Kidney capillary endothelial cell (primary cell): ENCODE data around the gene ADAMTSL2.
A peak's percentile ranks its signal among the peaks of the same experiment; 100 is the strongest.
"Not testable (repeated sequence)": the region's sequence is repeated elsewhere in the genome, so short reads cannot be mapped to it uniquely, and the experiment has no call there.

Experiments used
- DNase-seq: peaks from one replicate; pipeline ENCODE4 v3.0.0-alpha.2; 2018; ENCODE audit warnings: low spot score

ADAMTSL2 gene

GRCh38 chr9:133558191-133559126 lies 24.0 kb downstream of the ADAMTSL2 start:
- DNase-seq, result peak; percentile 85

GRCh38 chr9:133560311-133560710 lies 25.8 kb downstream of the ADAMTSL2 start:
- DNase-seq, result no peak

DNA sequence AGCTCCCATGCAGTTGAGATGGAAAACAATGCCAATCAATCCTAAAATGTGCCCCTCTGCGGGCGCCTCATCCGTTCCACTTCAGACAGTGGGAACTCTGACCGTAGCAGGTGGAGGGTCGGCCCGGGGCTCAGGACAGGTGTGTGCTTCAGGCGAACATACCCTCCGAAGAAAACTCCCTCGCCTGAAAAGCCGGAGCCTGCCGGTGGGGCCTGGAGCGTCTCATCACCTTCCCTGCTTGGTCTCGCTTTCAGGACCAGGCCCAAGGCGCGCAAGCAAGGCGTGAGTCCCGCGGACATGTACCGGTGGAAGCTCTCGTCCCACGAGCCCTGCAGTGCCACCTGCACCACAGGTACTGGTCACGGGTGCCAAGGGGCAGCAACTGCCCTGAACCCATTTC lies 26.4 kb downstream of the ADAMTSL2 start:
- no peak for DNase-seq

GRCh38 chr9:133561976-133562554 lies 27.6 kb downstream of the ADAMTSL2 start:
- no peak for DNase-seq

- no peak for DNase-seq
Measured at GRCh38 chr9:133562611-133563290, 28.2 kb downstream of the ADAMTSL2 start.

DNA sequence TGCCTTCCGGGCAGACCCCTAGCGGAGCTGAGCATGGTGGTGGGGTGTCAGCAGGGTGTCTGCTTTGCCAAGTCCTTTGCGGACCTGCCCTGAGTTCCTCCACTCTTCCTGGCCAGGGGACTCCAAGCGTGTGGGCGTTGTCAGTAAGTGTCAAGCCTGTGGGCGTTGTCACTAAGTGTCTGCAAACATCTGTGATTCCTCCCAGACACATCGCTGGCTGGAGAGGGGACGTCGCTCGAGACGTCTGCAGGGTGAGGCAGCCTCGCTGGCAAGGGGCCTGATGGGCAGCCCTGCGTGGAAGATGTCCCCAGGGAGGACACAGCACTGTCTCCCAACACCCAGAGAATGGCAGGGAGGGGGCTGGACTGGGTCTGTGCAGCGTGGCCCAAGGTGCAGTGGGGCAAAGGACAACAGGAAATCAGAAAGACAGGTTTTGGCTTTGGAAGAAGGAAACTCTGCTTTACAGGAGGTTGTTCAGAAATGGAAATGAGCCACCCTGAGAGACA lies 28.8 kb downstream of the ADAMTSL2 start:
- no peak for DNase-seq

DNA sequence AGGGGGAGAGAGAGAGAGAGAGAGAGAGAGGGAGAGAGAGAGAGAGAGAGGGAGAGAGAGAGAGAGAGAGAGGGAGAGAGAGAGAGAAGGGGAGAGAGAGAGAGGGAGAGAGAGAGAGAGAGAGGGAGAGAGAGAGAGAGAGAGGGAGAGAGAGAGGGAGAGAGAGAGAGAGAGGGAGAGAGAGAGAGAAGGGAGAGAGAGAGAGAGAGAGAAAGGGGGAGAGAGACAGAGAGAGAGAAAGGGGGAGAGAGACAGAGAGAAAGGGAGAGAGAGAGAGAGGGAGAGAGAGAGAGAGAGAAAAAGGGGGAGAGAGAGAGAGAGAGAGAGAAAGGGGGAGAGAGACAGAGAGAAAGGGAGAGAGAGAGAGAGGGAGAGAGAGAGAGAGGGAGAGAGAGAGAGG lies 29.3 kb downstream of the ADAMTSL2 start:
- not testable (repeated sequence) for DNase-seq

DNA sequence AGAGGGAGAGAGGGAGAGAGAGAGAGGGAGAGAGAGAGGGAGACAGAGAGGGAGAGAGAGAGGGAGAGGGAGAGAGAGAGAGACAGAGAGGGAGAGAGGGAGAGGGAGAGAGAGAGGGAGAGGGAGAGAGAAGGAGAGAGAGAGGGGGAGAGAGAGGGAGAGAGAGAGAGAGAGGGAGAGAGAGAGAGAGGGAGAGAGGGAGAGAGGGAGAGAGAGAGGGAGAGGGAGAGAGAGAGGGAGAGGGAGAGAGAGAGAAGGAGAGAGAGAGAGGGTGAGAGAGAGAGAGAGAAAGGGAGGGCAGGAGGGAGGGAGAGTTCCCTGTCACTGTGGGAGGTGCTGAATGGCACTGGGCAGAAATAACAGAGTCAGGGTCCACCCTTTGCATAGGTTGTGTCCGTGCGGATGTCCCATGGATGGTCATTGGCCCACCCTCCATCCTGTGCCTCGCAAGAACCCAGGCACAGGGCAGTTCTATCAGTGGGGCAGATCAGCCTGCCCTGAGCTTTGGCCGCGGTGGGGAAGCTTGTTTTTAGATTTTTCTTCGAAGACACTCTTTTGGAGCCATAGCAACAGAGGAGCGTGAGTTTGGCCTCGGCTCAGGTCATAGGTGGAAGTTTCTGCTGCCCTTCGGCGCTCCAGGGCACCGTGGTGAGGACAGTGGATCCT lies 30.1 kb downstream of the ADAMTSL2 start:
- no peak for DNase-seq

DNA sequence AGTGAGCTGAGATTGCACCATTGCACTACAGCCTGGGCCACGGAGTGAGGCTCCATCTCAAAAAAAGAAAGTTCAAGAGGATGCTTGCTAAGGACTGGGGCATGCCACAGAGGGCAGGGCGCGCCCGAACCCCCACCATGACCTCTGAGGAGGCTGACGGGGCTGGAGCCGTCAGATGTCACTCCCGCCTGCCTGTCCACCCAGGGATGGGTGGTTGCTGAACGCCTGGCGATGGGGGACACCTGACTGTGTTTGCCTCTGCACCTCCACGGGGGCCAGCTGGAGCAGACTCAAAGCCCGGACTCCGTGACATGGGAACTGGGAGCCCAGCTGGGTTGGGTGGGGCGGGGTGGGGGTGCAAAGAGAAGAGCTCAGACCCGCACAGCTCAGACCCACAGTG lies 31.9 kb downstream of the ADAMTSL2 start:
- no peak for DNase-seq

DNA sequence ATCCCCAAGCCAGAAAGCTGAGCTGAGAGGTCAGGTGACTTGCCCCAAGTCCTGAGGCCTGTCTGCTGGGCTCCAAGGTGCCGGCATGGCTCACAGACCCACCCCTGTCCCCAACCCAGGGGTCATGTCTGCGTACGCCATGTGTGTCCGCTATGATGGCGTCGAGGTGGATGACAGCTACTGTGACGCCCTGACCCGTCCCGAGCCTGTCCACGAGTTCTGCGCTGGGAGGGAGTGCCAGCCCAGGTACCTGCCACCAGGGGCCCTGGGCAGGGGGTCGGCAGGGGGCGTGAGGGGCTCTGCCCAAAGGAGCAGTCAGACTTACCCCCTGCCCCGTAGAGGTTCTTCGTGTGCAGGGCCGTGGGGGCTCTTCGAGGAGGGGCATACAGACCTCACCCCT lies 32.3 kb downstream of the ADAMTSL2 start:
- no peak for DNase-seq

DNA sequence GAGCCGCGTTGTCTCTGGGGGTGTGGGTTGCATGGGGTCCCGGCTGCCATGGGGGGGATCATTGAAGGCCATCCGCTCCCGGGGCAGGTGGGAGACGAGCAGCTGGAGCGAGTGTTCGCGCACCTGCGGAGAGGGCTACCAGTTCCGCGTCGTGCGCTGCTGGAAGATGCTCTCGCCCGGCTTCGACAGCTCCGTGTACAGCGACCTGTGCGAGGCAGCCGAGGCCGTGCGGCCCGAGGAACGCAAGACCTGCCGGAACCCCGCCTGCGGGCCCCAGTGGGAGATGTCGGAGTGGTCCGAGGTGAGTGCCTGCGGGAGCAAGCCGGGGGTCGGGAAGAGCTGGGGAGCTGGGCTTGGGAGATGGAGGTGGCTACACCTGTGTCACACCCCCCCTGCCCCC lies 33.7 kb downstream of the ADAMTSL2 start:
- DNase-seq, result no peak

DNA sequence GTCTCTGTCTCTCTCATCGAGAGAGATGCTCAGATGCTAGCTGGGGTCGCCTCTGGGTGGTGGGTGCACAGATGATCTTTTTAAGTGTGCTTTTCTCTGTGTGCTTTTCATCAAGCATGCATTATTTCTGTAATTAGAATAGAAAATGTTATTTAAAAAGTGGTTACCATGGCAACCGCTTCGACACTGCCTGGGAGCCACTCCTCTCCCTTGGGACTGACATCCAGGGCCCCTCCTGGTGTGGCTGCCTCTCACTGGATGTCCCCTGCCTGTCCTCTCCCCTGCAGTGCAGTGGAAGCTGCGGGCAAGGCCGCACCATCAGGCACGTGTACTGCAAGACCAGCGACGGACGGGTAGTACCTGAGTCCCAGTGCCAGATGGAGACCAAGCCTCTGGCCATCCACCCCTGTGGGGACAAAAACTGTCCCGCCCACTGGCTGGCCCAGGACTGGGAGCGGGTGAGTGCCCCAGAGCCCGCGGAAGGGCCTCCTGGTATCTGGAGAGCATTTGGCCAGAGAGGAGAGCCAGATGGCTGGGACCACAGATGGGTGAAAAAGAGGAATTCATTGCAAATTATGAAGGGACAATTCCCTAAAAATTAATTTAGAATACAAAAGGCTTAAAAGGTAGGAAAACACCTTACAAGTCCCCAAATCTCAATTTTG lies 34.7 kb downstream of the ADAMTSL2 start:
- DNase-seq, result no peak

DNA sequence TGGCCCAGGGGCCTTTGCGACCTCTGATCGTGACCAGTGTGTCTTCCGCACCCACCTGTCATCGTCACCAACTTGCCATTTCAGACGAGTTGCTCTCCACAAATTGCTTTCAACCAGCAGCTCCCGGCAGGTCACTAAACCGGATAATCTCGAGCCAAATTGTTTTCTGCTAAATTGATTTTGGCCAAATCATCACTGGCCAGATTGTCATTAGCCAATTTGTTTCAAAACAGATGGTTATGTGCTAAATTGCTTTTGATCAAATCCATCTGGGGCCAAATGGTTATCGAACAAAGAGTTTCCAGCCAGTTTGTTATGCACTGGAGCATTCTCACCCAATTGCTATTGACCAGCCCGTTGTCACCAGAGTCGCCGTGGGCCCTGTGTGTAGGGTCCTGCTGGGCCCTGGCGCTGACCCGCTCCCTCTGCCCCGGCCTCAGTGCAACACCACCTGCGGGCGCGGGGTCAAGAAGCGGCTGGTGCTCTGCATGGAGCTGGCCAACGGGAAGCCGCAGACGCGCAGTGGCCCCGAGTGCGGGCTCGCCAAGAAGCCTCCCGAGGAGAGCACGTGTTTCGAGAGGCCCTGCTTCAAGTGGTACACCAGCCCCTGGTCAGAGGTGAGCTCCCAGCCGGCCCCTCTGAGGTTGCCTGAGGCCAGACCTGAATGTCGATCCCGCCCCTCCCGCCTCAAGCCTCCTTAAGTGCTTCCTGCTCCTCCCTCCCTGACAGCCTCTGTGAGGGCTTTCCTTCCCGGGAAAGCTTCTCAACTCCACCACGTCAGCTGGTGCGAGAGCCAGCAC lies 35.6 kb downstream of the ADAMTSL2 start:
- no peak for DNase-seq

DNA sequence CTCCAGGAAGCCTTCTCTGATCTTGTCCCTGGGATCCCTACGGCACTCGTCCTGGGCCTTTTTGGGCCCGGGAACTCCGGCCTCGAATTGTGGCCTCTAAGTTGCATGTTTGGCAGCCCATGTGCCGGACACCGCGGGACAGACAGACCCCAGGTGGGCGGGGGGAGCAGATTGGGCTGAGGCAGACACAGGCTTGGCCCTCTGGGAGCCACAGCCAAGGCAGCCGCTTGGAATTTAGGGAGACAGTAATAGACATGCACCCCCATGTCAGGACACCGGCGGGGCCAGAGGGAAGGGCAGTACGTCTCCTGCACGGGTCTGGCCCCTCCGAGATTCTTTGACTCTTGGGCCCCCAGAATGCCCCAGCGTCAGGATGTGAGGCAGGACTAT lies 36.2 kb downstream of the ADAMTSL2 start:
- DNase-seq, result no peak

DNA sequence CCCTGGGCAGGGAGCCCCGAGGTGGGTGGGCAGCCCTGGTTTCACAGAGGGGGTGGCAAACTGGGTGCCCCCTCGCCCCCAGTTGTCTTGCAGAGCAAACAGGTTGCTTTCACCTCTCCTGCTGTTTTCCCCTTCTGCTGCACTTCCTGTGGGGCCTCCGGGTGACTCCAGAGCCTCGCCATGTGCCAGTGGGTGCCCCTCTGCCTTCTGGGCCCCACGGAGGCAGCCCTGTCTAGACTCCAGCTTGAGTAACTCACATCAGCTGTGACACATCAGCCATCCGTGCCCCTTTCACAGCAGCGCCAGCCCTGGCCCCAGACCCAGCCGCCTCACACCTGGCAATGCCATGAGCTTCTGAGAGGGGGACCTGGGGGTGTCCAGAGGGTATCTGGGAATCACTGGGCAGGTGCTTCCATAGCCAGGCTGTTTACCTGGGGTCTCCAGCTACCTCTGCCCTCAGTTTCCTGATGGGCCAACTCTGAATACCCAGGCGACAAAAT lies 36.9 kb downstream of the ADAMTSL2 start:
- no peak for DNase-seq

GRCh38 chr9:133571896-133572595 lies 37.5 kb downstream of the ADAMTSL2 start:
- DNase-seq, result no peak

- no peak for DNase-seq
Measured at GRCh38 chr9:133572821-133573361, 38.4 kb downstream of the ADAMTSL2 start.

GRCh38 chr9:133573791-133574515 lies 39.4 kb downstream of the ADAMTSL2 start:
- DNase-seq, result no peak

DNA sequence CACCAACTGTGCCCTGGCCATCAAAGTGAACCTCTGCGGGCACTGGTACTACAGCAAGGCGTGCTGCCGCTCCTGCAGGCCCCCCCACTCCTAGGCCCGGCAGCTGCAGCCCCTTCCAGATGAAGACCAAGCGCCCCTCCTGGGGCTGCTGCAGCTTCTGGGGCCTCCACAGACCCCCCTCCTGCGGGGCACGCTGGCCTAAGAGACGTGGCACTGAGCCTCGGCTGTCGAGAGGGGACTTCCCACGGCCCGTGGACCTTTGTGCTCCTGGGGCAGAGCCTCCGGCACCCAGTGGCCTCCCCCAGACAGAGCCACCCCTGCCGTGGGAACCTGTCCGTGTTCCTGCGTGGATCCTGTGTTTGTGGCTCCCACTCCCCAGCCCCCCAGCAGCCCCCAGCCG lies 40.3 kb downstream of the ADAMTSL2 start:
- no peak for DNase-seq
